Natural killer cell treated with Interleukin-12 subunit alpha and Interleukin-12 subunit beta and Interleukin-15 and Interleukin-18, amount 100 ng/mL, for 72 hours (primary cell): ENCODE results near the gene SLC13A2. TPM values are rescaled to one million over a fixed set of nuclear protein-coding genes. Genes with fewer than 3 reads are reported as not detected.
"Not testable (repeated sequence)": the region's sequence is repeated elsewhere in the genome, so short reads cannot be mapped to it uniquely, and the experiment has no call there.

Experiments used
- ATAC-seq, 2 donors: fragments of 150-1000 bp; cut with Tn5 transposase in 1 of 2; sonication (Bioruptor Pico), chemical (Tn5 transposase) in 1 of 2; 2 replicates each; pipeline ENCODE4 v1.10.0; 2021
- DNase-seq: peaks from one replicate; pipeline ENCODE4 v3.0.0; 2022; ENCODE audit warnings: low spot score
- H3K27ac Mint-ChIP-seq, 2 donors: 1 replicate in 1 of 2; 2 replicates in 1 of 2; pipeline ENCODE4 v1.8.0; 2022; ENCODE audit warnings: mixed read lengths in 2 of 2, mild to moderate bottlenecking in 1 of 2, moderate library complexity in 1 of 2
- H3K27me3 Mint-ChIP-seq, 2 donors: 1 replicate in 1 of 2; 2 replicates in 1 of 2; pipeline ENCODE4 v1.8.0; 2022; ENCODE audit warnings: mixed read lengths in 2 of 2
- H3K36me3 Mint-ChIP-seq: one replicate; pipeline ENCODE4 v1.8.0; 2022; ENCODE audit warnings: mixed read lengths
- H3K4me1 Mint-ChIP-seq, 2 donors: 1 replicate in 1 of 2; 2 replicates in 1 of 2; pipeline ENCODE4 v1.8.0; 2022; ENCODE audit warnings: low read depth in 2 of 2, mixed read lengths in 2 of 2, mild to moderate bottlenecking in 1 of 2
- H3K4me3 Mint-ChIP-seq: one replicate; pipeline ENCODE4 v1.8.0; 2022; ENCODE audit warnings: mixed read lengths
- H3K9me3 Mint-ChIP-seq: 2 replicates; pipeline ENCODE4 v1.8.0; 2022; ENCODE audit warnings: mixed read lengths
- total RNA-seq, 2 donors: library from RNA; stranded (reverse); gene quantifications; one replicate each; pipeline ENCODE4 v1.2.3, GENCODE V29; 2022

SLC13A2 gene
- total RNA-seq: not detected

- Mint-ChIP-seq H3K4me1 (peaks cover 12 to 19% of the 10 kb centered on the region in 2 donors), H3K27me3 (peaks cover 6 to 14% of the 10 kb centered on the region in 2 donors), H3K4me3 (no peak within 1 kb of the TSS), H3K27ac (no peak within 1 kb of the TSS), H3K36me3 (no peaks in the 10 kb centered on the region), H3K9me3 (no peaks in the 10 kb centered on the region)
- no peak for DNase-seq
- no peak for ATAC-seq
Observed at GRCh38 chr17:28473542-28473941, at the start of gene SLC13A2. TSS of gene SLC13A2 (plus strand) at chr17:28473644. CDS start at chr17:28473713, 69 bp downstream.

GRCh38 chr17:28425206-28425605 is 48.2 kb upstream of the SLC13A2 start:
- Mint-ChIP-seq H3K4me1 (no peaks in the 10 kb centered on the region), H3K9me3 (no peaks in the 10 kb centered on the region), H3K36me3 (no peaks in the 10 kb centered on the region), H3K27ac (no peak overlapping the region), H3K4me3 (no peak overlapping the region), H3K27me3 (peaks cover 0 to 7% of the 10 kb centered on the region in 2 donors)
- ATAC-seq (no peak), DNase-seq (no peak)

- no peak overlapping the region for H3K27ac Mint-ChIP-seq
- H3K4me1 Mint-ChIP-seq: no peaks in the 10 kb centered on the region
- no peak overlapping the region for H3K4me3 Mint-ChIP-seq
- H3K36me3 Mint-ChIP-seq: no peaks in the 10 kb centered on the region
- ATAC-seq (no peak), DNase-seq (no peak)
- H3K27me3 Mint-ChIP-seq: peaks cover 5 to 7% of the 10 kb centered on the region in 2 donors
- H3K9me3 Mint-ChIP-seq: no peaks in the 10 kb centered on the region
Observed at GRCh38 chr17:28426081-28426519, 47.3 kb upstream of the SLC13A2 start.

- Mint-ChIP-seq H3K4me1 (no peaks in the 10 kb centered on the region), H3K9me3 (no peaks in the 10 kb centered on the region), H3K27me3 (peaks cover 12 to 15% of the 10 kb centered on the region in 2 donors), H3K4me3 (no peak overlapping the region), H3K36me3 (no peaks in the 10 kb centered on the region), H3K27ac (no peak overlapping the region)
- ATAC-seq: no peak
- no peak for DNase-seq
Observed at GRCh38 chr17:28427371-28427770, 46.1 kb upstream of the SLC13A2 start.

- not testable (repeated sequence) for H3K36me3 Mint-ChIP-seq, H3K9me3 Mint-ChIP-seq, H3K4me3 Mint-ChIP-seq, H3K4me1 Mint-ChIP-seq, H3K27ac Mint-ChIP-seq, DNase-seq, ATAC-seq
- H3K27me3 Mint-ChIP-seq: peaks cover 16 to 20% of the 10 kb centered on the region in 2 donors
Observed at GRCh38 chr17:28427982-28428381, 45.5 kb upstream of the SLC13A2 start.

GRCh38 chr17:28433721-28434120 is 39.7 kb upstream of the SLC13A2 start:
- no peak overlapping the region for H3K27ac Mint-ChIP-seq
- H3K27me3 Mint-ChIP-seq: peaks cover 24 to 25% of the 10 kb centered on the region in 2 donors
- H3K9me3 Mint-ChIP-seq: no peaks in the 10 kb centered on the region
- DNase-seq (no peak), ATAC-seq (no peak)
- no peaks in the 10 kb centered on the region for H3K36me3 Mint-ChIP-seq
- H3K4me3 Mint-ChIP-seq: no peak overlapping the region
- H3K4me1 Mint-ChIP-seq: no peaks in the 10 kb centered on the region

- not testable (repeated sequence) for H3K4me3 Mint-ChIP-seq, H3K4me1 Mint-ChIP-seq, H3K36me3 Mint-ChIP-seq, DNase-seq, H3K9me3 Mint-ChIP-seq, ATAC-seq, H3K27ac Mint-ChIP-seq
- H3K27me3 Mint-ChIP-seq: peaks cover 24 to 30% of the 10 kb centered on the region in 2 donors
Observed at GRCh38 chr17:28434326-28434725, 39.1 kb upstream of the SLC13A2 start.

- no peaks in the 10 kb centered on the region for H3K4me1 Mint-ChIP-seq
- peaks cover 11 to 24% of the 10 kb centered on the region in 2 donors for H3K27me3 Mint-ChIP-seq
- ATAC-seq (no peak), DNase-seq (no peak)
- H3K27ac Mint-ChIP-seq: no peak overlapping the region
- no peak overlapping the region for H3K4me3 Mint-ChIP-seq
- no peaks in the 10 kb centered on the region for H3K9me3 Mint-ChIP-seq
- no peaks in the 10 kb centered on the region for H3K36me3 Mint-ChIP-seq
Observed at GRCh38 chr17:28443901-28444638, 29.4 kb upstream of the SLC13A2 start.

- Mint-ChIP-seq H3K9me3 (no peaks in the 10 kb centered on the region), H3K27ac (no peak overlapping the region), H3K27me3 (peaks cover 12% of the 10 kb centered on the region in 2 donors), H3K4me3 (no peak overlapping the region), H3K36me3 (no peaks in the 10 kb centered on the region), H3K4me1 (no peaks in the 10 kb centered on the region)
- DNase-seq (no peak), ATAC-seq (no peak)
Observed at GRCh38 chr17:28446716-28447395, 26.6 kb upstream of the SLC13A2 start.

- Mint-ChIP-seq H3K4me1 (no peaks in the 10 kb centered on the region), H3K36me3 (no peaks in the 10 kb centered on the region), H3K9me3 (no peaks in the 10 kb centered on the region), H3K27ac (no peak overlapping the region), H3K4me3 (no peak overlapping the region), H3K27me3 (peaks cover 9 to 12% of the 10 kb centered on the region in 2 donors)
- no peak for ATAC-seq
- no peak for DNase-seq
Observed at GRCh38 chr17:28447396-28447760, 26.1 kb upstream of the SLC13A2 start.

- peaks cover 12 to 16% of the 10 kb centered on the region in 2 donors for H3K27me3 Mint-ChIP-seq
- no peak overlapping the region for H3K27ac Mint-ChIP-seq
- ATAC-seq (no peak), DNase-seq (no peak)
- no peaks in the 10 kb centered on the region for H3K4me1 Mint-ChIP-seq
- H3K9me3 Mint-ChIP-seq: no peaks in the 10 kb centered on the region
- H3K36me3 Mint-ChIP-seq: no peaks in the 10 kb centered on the region
- H3K4me3 Mint-ChIP-seq: no peak overlapping the region
Observed at GRCh38 chr17:28449859-28450258, 23.6 kb upstream of the SLC13A2 start.

GRCh38 chr17:28457890-28458289 is 15.6 kb upstream of the SLC13A2 start:
- H3K36me3 Mint-ChIP-seq: no peaks in the 10 kb centered on the region
- H3K4me1 Mint-ChIP-seq: no peaks in the 10 kb centered on the region
- no peak overlapping the region for H3K27ac Mint-ChIP-seq
- H3K4me3 Mint-ChIP-seq: no peak overlapping the region
- H3K9me3 Mint-ChIP-seq: no peaks in the 10 kb centered on the region
- DNase-seq: no peak
- H3K27me3 Mint-ChIP-seq: peaks cover 0 to 2% of the 10 kb centered on the region in 2 donors
- ATAC-seq: no peak

GRCh38 chr17:28458881-28459280 is 14.6 kb upstream of the SLC13A2 start:
- H3K9me3 Mint-ChIP-seq, H3K4me3 Mint-ChIP-seq, H3K27me3 Mint-ChIP-seq, H3K36me3 Mint-ChIP-seq, ATAC-seq, H3K27ac Mint-ChIP-seq, H3K4me1 Mint-ChIP-seq, DNase-seq: not testable (repeated sequence)

- Mint-ChIP-seq H3K36me3 (no peaks in the 10 kb centered on the region), H3K27me3 (peaks cover 6% of the 10 kb centered on the region in 2 donors), H3K9me3 (no peaks in the 10 kb centered on the region), H3K27ac (no peak overlapping the region), H3K4me1 (no peaks in the 10 kb centered on the region), H3K4me3 (no peak overlapping the region)
- DNase-seq (no peak), ATAC-seq (peak in 1 of 2 donors; percentile 28)
Observed at GRCh38 chr17:28460901-28461300, 12.5 kb upstream of the SLC13A2 start.
